Panc1 (cell line): Measurements from ENCODE around the gene SLC2A1. TPM values are rescaled to one million over a fixed set of nuclear protein-coding genes. Genes with fewer than 3 reads are reported as not detected.

ENCODE experiments used
- ATAC-seq: fragments of 200-7000 bp; cut with Tn5 transposase; 2 replicates; pipeline ENCODE4 v1.9.1; 2020; ENCODE audit warnings: mild to moderate bottlenecking, moderate library complexity
- Bru-seq: library from RNA; stranded (reverse); fragments of 400-500 nt; gene quantifications from one replicate; lab custom pipeline; 2021; lab: Mats Ljungman, UMichigan
- BruChase-seq, 2 experiments: library from RNA; stranded (reverse); fragments of 400-500 nt; gene quantifications; one replicate each; lab custom pipeline; 2021; lab: Mats Ljungman, UMichigan
- BruUV-seq: library from RNA; stranded (reverse); fragments of 400-500 nt; replicated peaks from 2 replicates; lab custom pipeline; 2021; lab: Mats Ljungman, UMichigan
- CTCF ChIA-PET: fragments of 300-600 bp; sonication (Branson Sonifier 250); formaldehyde crosslinking; loops from one replicate; lab custom pipeline; 2022; ENCODE audit warnings: antibody characterized with exemption; lab: Charles Lee
- POLR2A ChIA-PET: fragments of 300-600 bp; sonication (Branson Sonifier 250); formaldehyde crosslinking; loops from one replicate; lab custom pipeline; 2022; ENCODE audit warnings: antibody characterized with exemption; lab: Charles Lee
- DNase-seq: peaks from one replicate; pipeline ENCODE4 v3.0.0-alpha.2; 2010; ENCODE audit warnings: low read depth, low spot score
- H3K27ac ChIP-seq: 2 replicates; pipeline ENCODE4 v1.5.1; 2011; ENCODE audit warnings: mild to moderate bottlenecking, low read length, inconsistent platforms
- H3K27me3 ChIP-seq: fragments of 200-500 bp; sonication (Bioruptor generic); 2 replicates; pipeline ENCODE4 v1.6.0; 2014; ENCODE audit warnings: low read length, inconsistent platforms; ENCODE audit not compliant: control insufficient read depth, insufficient read depth
- H3K36me3 ChIP-seq: fragments of 200-500 bp; sonication (Bioruptor generic); 2 replicates; pipeline ENCODE4 v1.5.1; 2014; ENCODE audit warnings: inconsistent platforms, mild to moderate bottlenecking, low read length, moderate library complexity; ENCODE audit not compliant: control insufficient read depth, insufficient read depth
- H3K4me1 ChIP-seq: 2 replicates; pipeline ENCODE4 v1.5.1; 2011; ENCODE audit warnings: inconsistent platforms, mild to moderate bottlenecking, low read length, moderate library complexity; ENCODE audit not compliant: control insufficient read depth, insufficient read depth
- H3K4me3 ChIP-seq, 2 experiments: 2 replicates each; pipeline ENCODE4 v1.5.1; 2011 to 2012; ENCODE audit warnings: low read depth in 2 of 2, low read length in 2 of 2, mild to moderate bottlenecking in 2 of 2, inconsistent platforms in 1 of 2, moderate library complexity in 1 of 2
- H3K9me3 ChIP-seq: fragments of 200-500 bp; sonication (Bioruptor generic); 2 replicates; pipeline ENCODE4 v1.5.1; 2014; ENCODE audit warnings: low read depth, mild to moderate bottlenecking, inconsistent platforms, low read length, moderate library complexity; ENCODE audit not compliant: control insufficient read depth, insufficient read depth
- POLR2AphosphoS5 ChIP-seq: IDR thresholded peaks from 2 replicates; pipeline ENCODE4 v1.6.1; 2012; ENCODE audit warnings: mild to moderate bottlenecking, low read depth, low read length, moderate library complexity
- SIN3A ChIP-seq: IDR thresholded peaks from 2 replicates; pipeline ENCODE4 v1.6.1; 2012; ENCODE audit warnings: low read depth, mild to moderate bottlenecking, low read length, moderate library complexity, borderline replicate concordance; ENCODE audit not compliant: insufficient read depth
- TCF7L2 ChIP-seq: IDR thresholded peaks from 2 replicates; pipeline ENCODE4 v1.6.1; 2011; ENCODE audit warnings: mild to moderate bottlenecking, low read depth, low read length, inconsistent platforms
- in situ Hi-C: cut with HindIII; loops from 2 replicates; pipeline ENCODE4 v1.10.0; 2016; ENCODE audit warnings: low sequenced_read_pairs, low pct_unique_long_range_greater_than_20kb
- intact Hi-C: fragments of 100-400 bp; cut with micrococcal nuclease; formaldehyde crosslinking; loops from one replicate; pipeline ENCODE4 v1.10.0; 2022; ENCODE audit not compliant: unreplicated experiment
- long read RNA-seq: library from polyadenylated mRNA; unstranded; transcript quantifications from one replicate; pipeline ENCODE4 v2.0.0, GENCODE V29; 2021; ENCODE audit not compliant: unreplicated experiment
- polyA plus RNA-seq: library from polyadenylated mRNA; unstranded; fragments of >200 nt; gene quantifications from one replicate; pipeline ENCODE4 v1.2.1, GENCODE V29; 2012; ENCODE audit warnings: missing spikeins; ENCODE audit not compliant: insufficient read length
- total RNA-seq: library from RNA; stranded (reverse); gene quantifications from one replicate; pipeline ENCODE4 v1.2.1, GENCODE V29; 2021; ENCODE audit not compliant: unreplicated experiment
- TF ChIP-seq, protein P1 (sequence below): fragments of 450-650 bp; IDR thresholded peaks from 2 replicates; pipeline ENCODE4 v1.5.1; 2017; ENCODE audit warnings: mild to moderate bottlenecking
- TF ChIP-seq, protein P2 (sequence below), 2 experiments: IDR thresholded peaks; 2 replicates each; pipeline ENCODE4 v1.6.1; 2011 to 2012; ENCODE audit warnings: low read depth in 2 of 2, control low read depth in 1 of 2, low read length in 1 of 2, mild to moderate bottlenecking in 1 of 2, moderate library complexity in 1 of 2; ENCODE audit not compliant: insufficient read depth in 1 of 2

Gene SLC2A1
- 32.9 TPM for total RNA-seq
- polyA plus RNA-seq: 71.4 TPM
- percentile 63 among the genes with signal in this experiment for Bru-seq, nascent RNA
- percentile 58 among the genes with signal in this experiment for BruChase-seq, experiment 1, labeled RNA remaining after a 2-hour chase
- BruChase-seq, experiment 2, labeled RNA remaining after a 6-hour chase: percentile 70 among the genes with signal in this experiment
- long read RNA-seq, transcript SLC2A1-203 (10 exons, 3,670 nt): major isoform, 31 of 74 reads
- long read RNA-seq, partial matches to known transcripts: 36 of 74 reads
- long read RNA-seq, other reads (novel, unspliced or antisense): 6 of 74 reads

DNA sequence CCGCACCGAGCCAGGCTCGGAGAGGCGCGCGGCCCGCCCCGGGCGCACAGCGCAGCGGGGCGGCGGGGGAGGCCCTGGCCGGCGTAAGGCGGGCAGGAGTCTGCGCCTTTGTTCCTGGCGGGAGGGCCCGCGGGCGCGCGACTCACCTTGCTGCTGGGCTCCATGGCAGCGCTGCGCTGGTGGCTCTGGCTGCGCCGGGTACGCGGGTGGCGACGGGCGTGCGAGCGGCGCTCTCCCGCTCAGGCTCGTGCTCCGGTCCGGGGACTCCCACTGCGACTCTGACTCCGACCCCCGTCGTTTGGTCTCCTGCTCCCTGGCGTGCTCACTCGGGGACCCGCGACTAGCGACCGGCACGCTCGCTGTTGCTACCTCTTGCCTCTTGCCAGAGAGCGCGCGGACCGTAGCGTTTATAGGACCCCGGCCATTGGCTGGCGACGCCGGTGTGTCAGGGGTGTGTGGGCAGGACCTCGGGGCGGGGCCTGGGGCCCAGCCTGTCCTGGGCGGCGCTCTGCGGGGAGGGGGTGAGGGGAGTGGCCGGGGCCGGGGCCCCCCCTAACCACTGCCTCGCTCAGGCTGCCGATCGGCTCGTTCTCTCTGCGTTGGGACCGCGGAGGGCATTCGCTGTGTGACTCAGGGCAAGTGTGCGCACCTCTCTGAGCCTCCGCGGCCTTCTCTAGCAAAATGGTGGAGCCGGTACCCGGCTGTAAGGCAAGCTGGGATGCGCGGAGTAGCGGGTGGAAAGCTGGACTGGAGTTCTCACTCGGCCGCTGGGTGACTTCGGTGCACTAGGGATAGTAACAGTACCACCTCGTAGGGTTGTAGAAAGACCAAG lies at the start of gene SLC2A1:
Gene SLC2A1 (minus strand): TSS at position 381 of the 832 bp plus-strand sequence. CDS start 217 bp downstream, at position 164.
- peak; percentile 70 for DNase-seq
- no TSS peak for BruUV-seq

DNA sequence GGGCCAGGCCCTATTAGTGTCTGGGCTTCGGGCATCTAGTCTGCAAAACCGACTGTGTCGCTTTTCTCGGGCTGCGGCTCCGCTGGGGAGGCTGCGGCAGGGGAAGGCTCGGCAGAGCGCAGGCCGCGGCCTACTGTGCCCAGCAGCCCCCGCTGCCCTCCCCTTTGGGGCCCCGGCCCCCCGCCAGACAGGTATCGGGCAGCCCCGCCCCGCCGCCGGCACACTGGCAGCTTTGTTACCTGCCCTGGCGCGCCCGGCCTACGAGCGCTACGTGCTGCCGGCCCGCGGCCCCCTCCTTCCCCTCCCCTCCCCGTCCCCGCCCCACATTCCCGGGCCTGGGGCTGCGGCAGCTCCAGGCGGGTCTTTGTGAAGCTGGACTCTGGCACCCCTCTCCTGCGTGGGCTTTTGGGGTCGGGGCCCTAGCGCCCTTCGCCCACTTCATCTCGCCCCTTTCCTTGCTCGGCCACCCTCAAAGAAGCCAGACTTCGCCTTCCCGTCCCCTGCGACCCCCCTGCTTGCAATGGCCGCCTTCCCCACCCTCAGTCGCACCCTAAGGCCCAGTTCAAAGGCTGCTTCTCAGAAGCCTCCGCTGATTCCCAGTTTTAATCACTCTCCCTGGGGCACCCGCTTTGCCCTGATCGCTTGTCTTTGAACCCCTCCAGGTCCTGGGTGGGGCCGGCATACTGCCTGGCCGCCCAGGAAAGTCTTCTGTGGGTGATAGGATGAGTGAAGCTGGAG lies 48.9 kb upstream of the SLC2A1 start:
- no peak for ATAC-seq
- BruUV-seq: no TSS peak
- POLR2A ChIA-PET: interaction anchor here (0.6 kb wide), 1 partner anchor 14 kb away, joined by 4 read pairs; no protein-coding TSS in a partner anchor

More for the DNA sequence above, at the start of gene SLC2A1:
- Histone ChIP-seq H3K36me3 (peaks cover 6% of the 10 kb centered on the region; the same call in 1 of the 2 replicates), H3K4me3 (peak within 1 kb of the TSS; percentile 73 to 76), H3K27me3 (no peaks in the 10 kb centered on the region), H3K9me3 (no peaks in the 10 kb centered on the region), H3K27ac (peak within 1 kb of the TSS; percentile 71; the same call in 1 of the 2 replicates), H3K4me1 (peaks cover 26% of the 10 kb centered on the region)
- peak; percentile 94 for ATAC-seq
- CTCF ChIA-PET: interaction anchor here (1.0 kb wide), 1 partner anchor 35 kb away, joined by 4 read pairs; no protein-coding TSS in a partner anchor
- POLR2A ChIA-PET: no interaction called here
- intact Hi-C loops: no loop called here
- in situ Hi-C loops: no loop called here
- TF ChIP-seq SIN3A: no peak; the same call in none of the 2 replicates
- TF ChIP-seq POLR2AphosphoS5: peak; percentile 63; the same call in 1 of the 2 replicates
- peak; percentile 91 for TF ChIP-seq TCF7L2
- TF ChIP-seq, protein P1, sequence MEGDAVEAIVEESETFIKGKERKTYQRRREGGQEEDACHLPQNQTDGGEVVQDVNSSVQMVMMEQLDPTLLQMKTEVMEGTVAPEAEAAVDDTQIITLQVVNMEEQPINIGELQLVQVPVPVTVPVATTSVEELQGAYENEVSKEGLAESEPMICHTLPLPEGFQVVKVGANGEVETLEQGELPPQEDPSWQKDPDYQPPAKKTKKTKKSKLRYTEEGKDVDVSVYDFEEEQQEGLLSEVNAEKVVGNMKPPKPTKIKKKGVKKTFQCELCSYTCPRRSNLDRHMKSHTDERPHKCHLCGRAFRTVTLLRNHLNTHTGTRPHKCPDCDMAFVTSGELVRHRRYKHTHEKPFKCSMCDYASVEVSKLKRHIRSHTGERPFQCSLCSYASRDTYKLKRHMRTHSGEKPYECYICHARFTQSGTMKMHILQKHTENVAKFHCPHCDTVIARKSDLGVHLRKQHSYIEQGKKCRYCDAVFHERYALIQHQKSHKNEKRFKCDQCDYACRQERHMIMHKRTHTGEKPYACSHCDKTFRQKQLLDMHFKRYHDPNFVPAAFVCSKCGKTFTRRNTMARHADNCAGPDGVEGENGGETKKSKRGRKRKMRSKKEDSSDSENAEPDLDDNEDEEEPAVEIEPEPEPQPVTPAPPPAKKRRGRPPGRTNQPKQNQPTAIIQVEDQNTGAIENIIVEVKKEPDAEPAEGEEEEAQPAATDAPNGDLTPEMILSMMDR: no peak

More for the DNA sequence above, 48.9 kb upstream of the SLC2A1 start:
- CTCF ChIA-PET: interaction anchor here (0.5 kb wide), 1 partner anchor 9 kb away, joined by 5 read pairs; no protein-coding TSS in a partner anchor
- H3K27ac ChIP-seq: no peak overlapping the region
- H3K4me3 ChIP-seq: no peak overlapping the region
- no peaks in the 10 kb centered on the region for H3K4me1 ChIP-seq
- DNase-seq: no peak
- no peaks in the 10 kb centered on the region for H3K36me3 ChIP-seq
- TF ChIP-seq, protein P2, sequence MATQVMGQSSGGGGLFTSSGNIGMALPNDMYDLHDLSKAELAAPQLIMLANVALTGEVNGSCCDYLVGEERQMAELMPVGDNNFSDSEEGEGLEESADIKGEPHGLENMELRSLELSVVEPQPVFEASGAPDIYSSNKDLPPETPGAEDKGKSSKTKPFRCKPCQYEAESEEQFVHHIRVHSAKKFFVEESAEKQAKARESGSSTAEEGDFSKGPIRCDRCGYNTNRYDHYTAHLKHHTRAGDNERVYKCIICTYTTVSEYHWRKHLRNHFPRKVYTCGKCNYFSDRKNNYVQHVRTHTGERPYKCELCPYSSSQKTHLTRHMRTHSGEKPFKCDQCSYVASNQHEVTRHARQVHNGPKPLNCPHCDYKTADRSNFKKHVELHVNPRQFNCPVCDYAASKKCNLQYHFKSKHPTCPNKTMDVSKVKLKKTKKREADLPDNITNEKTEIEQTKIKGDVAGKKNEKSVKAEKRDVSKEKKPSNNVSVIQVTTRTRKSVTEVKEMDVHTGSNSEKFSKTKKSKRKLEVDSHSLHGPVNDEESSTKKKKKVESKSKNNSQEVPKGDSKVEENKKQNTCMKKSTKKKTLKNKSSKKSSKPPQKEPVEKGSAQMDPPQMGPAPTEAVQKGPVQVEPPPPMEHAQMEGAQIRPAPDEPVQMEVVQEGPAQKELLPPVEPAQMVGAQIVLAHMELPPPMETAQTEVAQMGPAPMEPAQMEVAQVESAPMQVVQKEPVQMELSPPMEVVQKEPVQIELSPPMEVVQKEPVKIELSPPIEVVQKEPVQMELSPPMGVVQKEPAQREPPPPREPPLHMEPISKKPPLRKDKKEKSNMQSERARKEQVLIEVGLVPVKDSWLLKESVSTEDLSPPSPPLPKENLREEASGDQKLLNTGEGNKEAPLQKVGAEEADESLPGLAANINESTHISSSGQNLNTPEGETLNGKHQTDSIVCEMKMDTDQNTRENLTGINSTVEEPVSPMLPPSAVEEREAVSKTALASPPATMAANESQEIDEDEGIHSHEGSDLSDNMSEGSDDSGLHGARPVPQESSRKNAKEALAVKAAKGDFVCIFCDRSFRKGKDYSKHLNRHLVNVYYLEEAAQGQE (IDR thresholded peaks at IDR 0.05; ENCODE audit: insufficient read depth in 1 of 2, low read depth in 2 of 2, low read length in 1 of 2): no peak
- TF ChIP-seq SIN3A (no peak), TCF7L2 (no peak), POLR2AphosphoS5 (no peak)
- TF ChIP-seq, protein P1: no peak
- in situ Hi-C loops: no loop called here
- no peaks in the 10 kb centered on the region for H3K27me3 ChIP-seq
- intact Hi-C loops: no loop called here
- no peaks in the 10 kb centered on the region for H3K9me3 ChIP-seq
